Measurements from ENCODE around the gene RAPH1.

DNA sequence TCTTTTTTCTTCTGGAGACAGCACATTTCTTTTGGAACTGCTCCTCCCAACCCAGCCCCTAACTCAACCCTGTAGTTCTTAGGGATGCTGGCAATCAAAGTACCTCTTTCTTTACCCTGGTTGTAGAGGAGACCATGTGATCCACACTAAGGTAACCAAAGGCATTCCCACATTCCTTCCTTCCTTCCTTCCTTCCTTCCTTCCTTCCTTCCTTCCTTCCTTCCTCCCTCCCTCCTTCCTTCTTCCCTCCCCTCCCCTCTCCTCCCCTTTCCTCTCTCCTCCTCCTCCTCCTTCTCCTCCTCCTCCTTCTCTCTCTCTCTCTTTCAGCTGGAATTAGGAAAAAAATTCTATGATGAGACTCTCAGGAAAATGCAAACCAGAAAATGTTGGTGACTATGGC, 13.8 kb upstream of the RAPH1 start:
- TF ChIP-seq, protein P1, sequence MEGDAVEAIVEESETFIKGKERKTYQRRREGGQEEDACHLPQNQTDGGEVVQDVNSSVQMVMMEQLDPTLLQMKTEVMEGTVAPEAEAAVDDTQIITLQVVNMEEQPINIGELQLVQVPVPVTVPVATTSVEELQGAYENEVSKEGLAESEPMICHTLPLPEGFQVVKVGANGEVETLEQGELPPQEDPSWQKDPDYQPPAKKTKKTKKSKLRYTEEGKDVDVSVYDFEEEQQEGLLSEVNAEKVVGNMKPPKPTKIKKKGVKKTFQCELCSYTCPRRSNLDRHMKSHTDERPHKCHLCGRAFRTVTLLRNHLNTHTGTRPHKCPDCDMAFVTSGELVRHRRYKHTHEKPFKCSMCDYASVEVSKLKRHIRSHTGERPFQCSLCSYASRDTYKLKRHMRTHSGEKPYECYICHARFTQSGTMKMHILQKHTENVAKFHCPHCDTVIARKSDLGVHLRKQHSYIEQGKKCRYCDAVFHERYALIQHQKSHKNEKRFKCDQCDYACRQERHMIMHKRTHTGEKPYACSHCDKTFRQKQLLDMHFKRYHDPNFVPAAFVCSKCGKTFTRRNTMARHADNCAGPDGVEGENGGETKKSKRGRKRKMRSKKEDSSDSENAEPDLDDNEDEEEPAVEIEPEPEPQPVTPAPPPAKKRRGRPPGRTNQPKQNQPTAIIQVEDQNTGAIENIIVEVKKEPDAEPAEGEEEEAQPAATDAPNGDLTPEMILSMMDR (conservative IDR thresholded peaks at IDR 0.05; ENCODE audit: low read depth, low read length) = no peak
- TF ChIP-seq EZH2phosphoT487 (IDR thresholded peaks at IDR 0.05; ENCODE audit: borderline replicate concordance, low read length) (no peak), EZH2 (IDR thresholded peaks at IDR 0.05; ENCODE audit: low read length, unreplicated experiment) (no peak)
